HepG2 (cell line): ENCODE data around the gene PPP1R13B. TPM values are rescaled to one million over a fixed set of nuclear protein-coding genes. Genes with fewer than 3 reads are reported as not detected.
A peak's percentile ranks its signal among the peaks of the same experiment; 100 is the strongest.

Experiments
- CHCHD3 ChIP-seq: sonication (generic); formaldehyde crosslinking; IDR thresholded peaks from 2 replicates; pipeline ENCODE4 v1.8.0; 2022; ENCODE audit warnings: mild to moderate bottlenecking, missing genetic modification reagents, moderate library complexity
- HDAC1 ChIP-seq: sonication (generic); formaldehyde crosslinking; IDR thresholded peaks from 2 replicates; pipeline ENCODE4 v1.5.1; 2020; ENCODE audit warnings: mild to moderate bottlenecking, missing genetic modification reagents
- HOXA5 ChIP-seq: sonication (generic); formaldehyde crosslinking; IDR thresholded peaks from 2 replicates; pipeline ENCODE4 v1.4.0; 2020; ENCODE audit warnings: missing genetic modification reagents
- KDM5B ChIP-seq: sonication (generic); formaldehyde crosslinking; IDR thresholded peaks from 2 replicates; pipeline ENCODE4 v1.4.0; 2020; ENCODE audit warnings: missing genetic modification reagents, mild to moderate bottlenecking, borderline replicate concordance
- MED1 ChIP-seq: sonication (generic); formaldehyde crosslinking; IDR thresholded peaks from 2 replicates; pipeline ENCODE4 v1.4.0; 2020; ENCODE audit warnings: missing genetic modification reagents
- NFYC ChIP-seq: IDR thresholded peaks from 2 replicates; pipeline ENCODE4 v1.6.1; 2016; ENCODE audit warnings: missing genetic modification reagents, missing compliant biosample characterization
- RBFOX2 ChIP-seq: fragments of 200-400 bp; formaldehyde crosslinking; IDR thresholded peaks from 2 replicates; pipeline ENCODE4 v1.6.1; 2017; ENCODE audit warnings: low read depth, mild to moderate bottlenecking, low read length
- ZNF598 ChIP-seq: sonication (generic); formaldehyde crosslinking; IDR thresholded peaks from 2 replicates; pipeline ENCODE4 v1.5.1; 2020; ENCODE audit warnings: mild to moderate bottlenecking, missing genetic modification reagents, borderline replicate concordance
- ZNF768 ChIP-seq: sonication (generic); formaldehyde crosslinking; IDR thresholded peaks from 2 replicates; pipeline ENCODE4 v1.4.0; 2020; ENCODE audit warnings: missing genetic modification reagents
- ZNF790 ChIP-seq: sonication (generic); formaldehyde crosslinking; IDR thresholded peaks from 2 replicates; pipeline ENCODE4 v1.8.0; 2022; ENCODE audit warnings: missing genetic modification reagents, mild to moderate bottlenecking, borderline replicate concordance
- polyA plus RNA-seq, 8 experiments: library from polyadenylated mRNA; depleted of rRNA in 3 of 8; stranded (reverse) in 7 of 8; unstranded in 1 of 8; fragments of >200 nt; fragmentation: Illumina TruSeq in 4 of 8; extraction: Trizol in 4 of 8; gene quantifications; 2 replicates each; pipeline versions ENCODE4 v1.2.1 to v1.2.3, GENCODE V29; 2011 to 2016; ENCODE audit warnings: low read depth in 4 of 8, missing spikeins in 1 of 8, mixed read lengths in 1 of 8; ENCODE audit not compliant: insufficient read depth in 1 of 8
- total RNA-seq, 5 experiments: library from RNA; depleted of rRNA; stranded (reverse); fragments of >200 nt; fragmentation: Illumina TruSeq; extraction: Trizol; gene quantifications; 2 replicates each; pipeline ENCODE4 v1.2.3, GENCODE V29; 2016; ENCODE audit warnings: low read depth in 1 of 5
- TF ChIP-seq, protein P1 (sequence below): sonication (generic); formaldehyde crosslinking; IDR thresholded peaks from 2 replicates; pipeline ENCODE4 v1.5.0; 2020; ENCODE audit warnings: mild to moderate bottlenecking, missing genetic modification reagents, borderline replicate concordance
- TF ChIP-seq, protein P2 (sequence below): sonication (generic); formaldehyde crosslinking; IDR thresholded peaks from 2 replicates; pipeline ENCODE4 v1.5.0; 2020; ENCODE audit warnings: mild to moderate bottlenecking, missing genetic modification reagents, moderate library complexity
- TF ChIP-seq, protein P3 (sequence below): IDR thresholded peaks from 2 replicates; pipeline ENCODE4 v1.6.1; 2012; ENCODE audit warnings: low read length, improper control_type of control experiment
- TF ChIP-seq, protein P4 (sequence below): sonication (generic); formaldehyde crosslinking; IDR thresholded peaks from 2 replicates; pipeline ENCODE4 v1.4.0; 2020; ENCODE audit warnings: missing genetic modification reagents
- TF ChIP-seq, protein P5 (sequence below): sonication (generic); formaldehyde crosslinking; IDR thresholded peaks from 2 replicates; pipeline ENCODE4 v1.8.0; 2023; ENCODE audit warnings: mild to moderate bottlenecking, missing genetic modification reagents

Gene PPP1R13B
- total and polyA plus RNA-seq, 2 of the 13 experiments (the other 11 are each of a cell fraction or from before 2014, with no cell fraction given), result 4.6 to 9.4 TPM

DNA sequence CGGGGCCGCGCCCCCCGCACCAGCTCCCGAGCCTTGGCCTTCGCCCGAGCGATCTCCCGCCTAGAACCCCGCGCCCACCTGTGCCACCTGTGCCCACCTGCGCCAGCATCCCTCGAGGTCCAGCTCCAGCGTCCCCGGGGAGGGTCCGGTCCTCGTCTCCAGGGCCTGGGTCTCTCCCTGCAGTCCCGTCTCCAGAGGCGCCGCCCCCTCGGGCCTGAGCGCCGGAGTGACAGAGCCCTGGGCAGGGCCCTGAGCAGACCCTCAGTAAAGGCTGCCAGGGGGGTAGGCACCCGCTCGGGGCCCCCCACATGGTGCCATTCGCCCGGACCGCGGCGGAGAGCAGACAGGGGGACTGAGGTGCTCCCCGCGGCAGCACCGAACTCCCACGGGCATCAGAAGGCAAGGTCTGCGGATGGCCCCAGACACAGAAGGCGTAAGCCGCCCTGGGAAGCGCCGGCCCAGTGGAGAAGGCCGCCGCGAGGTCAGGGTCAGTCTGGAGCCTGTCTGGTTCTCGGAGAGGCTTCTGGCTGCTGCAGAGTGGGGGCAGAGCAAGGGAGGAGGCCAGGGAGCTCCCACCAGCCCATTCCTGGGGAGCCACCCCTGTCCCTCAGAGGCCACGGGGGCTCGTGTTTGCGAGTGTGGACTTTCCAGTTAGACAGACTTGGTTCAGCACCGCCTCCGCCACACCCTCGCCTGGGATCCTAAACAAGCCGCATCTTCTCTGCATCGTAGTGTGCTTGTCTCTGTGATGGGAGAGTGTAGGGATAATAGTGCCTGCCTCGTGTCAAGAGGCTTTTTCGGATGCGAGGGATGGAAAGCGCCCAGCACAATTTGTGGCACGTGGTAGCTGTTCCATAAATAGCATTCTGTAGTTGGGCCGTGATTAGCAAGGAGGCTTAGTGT is 1.1 kb upstream of the PPP1R13B start (continued):
- TF ChIP-seq, protein P1, sequence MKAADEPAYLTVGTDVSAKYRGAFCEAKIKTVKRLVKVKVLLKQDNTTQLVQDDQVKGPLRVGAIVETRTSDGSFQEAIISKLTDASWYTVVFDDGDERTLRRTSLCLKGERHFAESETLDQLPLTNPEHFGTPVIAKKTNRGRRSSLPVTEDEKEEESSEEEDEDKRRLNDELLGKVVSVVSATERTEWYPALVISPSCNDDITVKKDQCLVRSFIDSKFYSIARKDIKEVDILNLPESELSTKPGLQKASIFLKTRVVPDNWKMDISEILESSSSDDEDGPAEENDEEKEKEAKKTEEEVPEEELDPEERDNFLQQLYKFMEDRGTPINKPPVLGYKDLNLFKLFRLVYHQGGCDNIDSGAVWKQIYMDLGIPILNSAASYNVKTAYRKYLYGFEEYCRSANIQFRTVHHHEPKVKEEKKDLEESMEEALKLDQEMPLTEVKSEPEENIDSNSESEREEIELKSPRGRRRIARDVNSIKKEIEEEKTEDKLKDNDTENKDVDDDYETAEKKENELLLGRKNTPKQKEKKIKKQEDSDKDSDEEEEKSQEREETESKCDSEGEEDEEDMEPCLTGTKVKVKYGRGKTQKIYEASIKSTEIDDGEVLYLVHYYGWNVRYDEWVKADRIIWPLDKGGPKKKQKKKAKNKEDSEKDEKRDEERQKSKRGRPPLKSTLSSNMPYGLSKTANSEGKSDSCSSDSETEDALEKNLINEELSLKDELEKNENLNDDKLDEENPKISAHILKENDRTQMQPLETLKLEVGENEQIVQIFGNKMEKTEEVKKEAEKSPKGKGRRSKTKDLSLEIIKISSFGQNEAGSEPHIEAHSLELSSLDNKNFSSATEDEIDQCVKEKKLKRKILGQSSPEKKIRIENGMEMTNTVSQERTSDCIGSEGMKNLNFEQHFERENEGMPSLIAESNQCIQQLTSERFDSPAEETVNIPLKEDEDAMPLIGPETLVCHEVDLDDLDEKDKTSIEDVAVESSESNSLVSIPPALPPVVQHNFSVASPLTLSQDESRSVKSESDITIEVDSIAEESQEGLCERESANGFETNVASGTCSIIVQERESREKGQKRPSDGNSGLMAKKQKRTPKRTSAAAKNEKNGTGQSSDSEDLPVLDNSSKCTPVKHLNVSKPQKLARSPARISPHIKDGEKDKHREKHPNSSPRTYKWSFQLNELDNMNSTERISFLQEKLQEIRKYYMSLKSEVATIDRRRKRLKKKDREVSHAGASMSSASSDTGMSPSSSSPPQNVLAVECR (CRISPR knock-in tag), result peak; percentile 34; the same call in 1 of the 2 replicates
- 0 out of 2 replicates have a peak, but pooled peaks have one; percentile 30 for TF ChIP-seq CHCHD3 (CRISPR knock-in tag)
- TF ChIP-seq, protein P2, sequence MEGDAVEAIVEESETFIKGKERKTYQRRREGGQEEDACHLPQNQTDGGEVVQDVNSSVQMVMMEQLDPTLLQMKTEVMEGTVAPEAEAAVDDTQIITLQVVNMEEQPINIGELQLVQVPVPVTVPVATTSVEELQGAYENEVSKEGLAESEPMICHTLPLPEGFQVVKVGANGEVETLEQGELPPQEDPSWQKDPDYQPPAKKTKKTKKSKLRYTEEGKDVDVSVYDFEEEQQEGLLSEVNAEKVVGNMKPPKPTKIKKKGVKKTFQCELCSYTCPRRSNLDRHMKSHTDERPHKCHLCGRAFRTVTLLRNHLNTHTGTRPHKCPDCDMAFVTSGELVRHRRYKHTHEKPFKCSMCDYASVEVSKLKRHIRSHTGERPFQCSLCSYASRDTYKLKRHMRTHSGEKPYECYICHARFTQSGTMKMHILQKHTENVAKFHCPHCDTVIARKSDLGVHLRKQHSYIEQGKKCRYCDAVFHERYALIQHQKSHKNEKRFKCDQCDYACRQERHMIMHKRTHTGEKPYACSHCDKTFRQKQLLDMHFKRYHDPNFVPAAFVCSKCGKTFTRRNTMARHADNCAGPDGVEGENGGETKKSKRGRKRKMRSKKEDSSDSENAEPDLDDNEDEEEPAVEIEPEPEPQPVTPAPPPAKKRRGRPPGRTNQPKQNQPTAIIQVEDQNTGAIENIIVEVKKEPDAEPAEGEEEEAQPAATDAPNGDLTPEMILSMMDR (CRISPR knock-in tag), result no peak
- no peak for TF ChIP-seq ZNF768 (CRISPR knock-in tag)
- TF ChIP-seq HDAC1, result peak; percentile 59
- TF ChIP-seq NFYC (CRISPR knock-in tag), result no peak
- TF ChIP-seq HOXA5, result no peak
- TF ChIP-seq, protein P3, sequence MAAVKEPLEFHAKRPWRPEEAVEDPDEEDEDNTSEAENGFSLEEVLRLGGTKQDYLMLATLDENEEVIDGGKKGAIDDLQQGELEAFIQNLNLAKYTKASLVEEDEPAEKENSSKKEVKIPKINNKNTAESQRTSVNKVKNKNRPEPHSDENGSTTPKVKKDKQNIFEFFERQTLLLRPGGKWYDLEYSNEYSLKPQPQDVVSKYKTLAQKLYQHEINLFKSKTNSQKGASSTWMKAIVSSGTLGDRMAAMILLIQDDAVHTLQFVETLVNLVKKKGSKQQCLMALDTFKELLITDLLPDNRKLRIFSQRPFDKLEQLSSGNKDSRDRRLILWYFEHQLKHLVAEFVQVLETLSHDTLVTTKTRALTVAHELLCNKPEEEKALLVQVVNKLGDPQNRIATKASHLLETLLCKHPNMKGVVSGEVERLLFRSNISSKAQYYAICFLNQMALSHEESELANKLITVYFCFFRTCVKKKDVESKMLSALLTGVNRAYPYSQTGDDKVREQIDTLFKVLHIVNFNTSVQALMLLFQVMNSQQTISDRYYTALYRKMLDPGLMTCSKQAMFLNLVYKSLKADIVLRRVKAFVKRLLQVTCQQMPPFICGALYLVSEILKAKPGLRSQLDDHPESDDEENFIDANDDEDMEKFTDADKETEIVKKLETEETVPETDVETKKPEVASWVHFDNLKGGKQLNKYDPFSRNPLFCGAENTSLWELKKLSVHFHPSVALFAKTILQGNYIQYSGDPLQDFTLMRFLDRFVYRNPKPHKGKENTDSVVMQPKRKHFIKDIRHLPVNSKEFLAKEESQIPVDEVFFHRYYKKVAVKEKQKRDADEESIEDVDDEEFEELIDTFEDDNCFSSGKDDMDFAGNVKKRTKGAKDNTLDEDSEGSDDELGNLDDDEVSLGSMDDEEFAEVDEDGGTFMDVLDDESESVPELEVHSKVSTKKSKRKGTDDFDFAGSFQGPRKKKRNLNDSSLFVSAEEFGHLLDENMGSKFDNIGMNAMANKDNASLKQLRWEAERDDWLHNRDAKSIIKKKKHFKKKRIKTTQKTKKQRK, result no peak
- peak; percentile 78; the same call in 1 of the 2 replicates for TF ChIP-seq ZNF598
- peak; percentile 29; the same call in 1 of the 2 replicates for TF ChIP-seq MED1 (CRISPR knock-in tag)
- TF ChIP-seq ZNF790, result 0 out of 2 replicates have a peak, but pooled peaks have one; percentile 32
- no peak for TF ChIP-seq KDM5B (CRISPR knock-in tag)
- peak; percentile 28 for TF ChIP-seq RBFOX2
- TF ChIP-seq, protein P4, sequence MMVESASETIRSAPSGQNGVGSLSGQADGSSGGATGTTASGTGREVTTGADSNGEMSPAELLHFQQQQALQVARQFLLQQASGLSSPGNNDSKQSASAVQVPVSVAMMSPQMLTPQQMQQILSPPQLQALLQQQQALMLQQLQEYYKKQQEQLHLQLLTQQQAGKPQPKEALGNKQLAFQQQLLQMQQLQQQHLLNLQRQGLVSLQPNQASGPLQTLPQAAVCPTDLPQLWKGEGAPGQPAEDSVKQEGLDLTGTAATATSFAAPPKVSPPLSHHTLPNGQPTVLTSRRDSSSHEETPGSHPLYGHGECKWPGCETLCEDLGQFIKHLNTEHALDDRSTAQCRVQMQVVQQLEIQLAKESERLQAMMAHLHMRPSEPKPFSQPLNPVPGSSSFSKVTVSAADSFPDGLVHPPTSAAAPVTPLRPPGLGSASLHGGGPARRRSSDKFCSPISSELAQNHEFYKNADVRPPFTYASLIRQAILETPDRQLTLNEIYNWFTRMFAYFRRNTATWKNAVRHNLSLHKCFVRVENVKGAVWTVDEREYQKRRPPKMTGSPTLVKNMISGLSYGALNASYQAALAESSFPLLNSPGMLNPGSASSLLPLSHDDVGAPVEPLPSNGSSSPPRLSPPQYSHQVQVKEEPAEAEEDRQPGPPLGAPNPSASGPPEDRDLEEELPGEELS (CRISPR knock-in tag), result peak; percentile 16; the same call in 1 of the 2 replicates
- TF ChIP-seq, protein P5, sequence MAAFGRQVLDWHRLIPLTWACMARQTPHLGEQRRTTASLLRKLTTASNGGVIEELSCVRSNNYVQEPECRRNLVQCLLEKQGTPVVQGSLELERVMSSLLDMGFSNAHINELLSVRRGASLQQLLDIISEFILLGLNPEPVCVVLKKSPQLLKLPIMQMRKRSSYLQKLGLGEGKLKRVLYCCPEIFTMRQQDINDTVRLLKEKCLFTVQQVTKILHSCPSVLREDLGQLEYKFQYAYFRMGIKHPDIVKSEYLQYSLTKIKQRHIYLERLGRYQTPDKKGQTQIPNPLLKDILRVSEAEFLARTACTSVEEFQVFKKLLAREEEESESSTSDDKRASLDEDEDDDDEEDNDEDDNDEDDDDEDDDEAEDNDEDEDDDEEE (CRISPR knock-in tag), result 0 out of 2 replicates have a peak, but pooled peaks have one; percentile 23
